IMR-90 (cell line): ENCODE measurements around the gene LRRC31. TPM values are rescaled to one million over a fixed set of nuclear protein-coding genes. Genes with fewer than 3 reads are reported as not detected.

Experiments
- ATAC-seq: fragments of 200-7000 bp; cut with Tn5 transposase; 2 replicates; pipeline ENCODE4 v1.9.1; 2020; ENCODE audit warnings: low read depth, mild to moderate bottlenecking, moderate library complexity
- BruUV-seq: library from RNA; stranded (reverse); fragments of 400-500 nt; replicated peaks from 2 replicates; lab custom pipeline; 2021; lab: Mats Ljungman, UMichigan
- CTCF ChIA-PET: fragments of 300-600 bp; formaldehyde crosslinking; extraction: SDS; loops from one replicate; lab custom pipeline; 2021; ENCODE audit warnings: antibody characterized with exemption; lab: Yijun Ruan, JAX
- POLR2A ChIA-PET: fragments of 300-600 bp; sonication (Branson Sonifier 250); formaldehyde crosslinking; loops from one replicate; lab custom pipeline; 2022; ENCODE audit warnings: antibody characterized with exemption; ENCODE audit not compliant: unreplicated experiment; lab: Charles Lee
- DNase-seq: peaks from one replicate; pipeline ENCODE4 v3.0.0; 2013
- H2AFZ ChIP-seq: replicated peaks from 2 replicates; pipeline ENCODE3; 2013; ENCODE audit warnings: low read length, mild to moderate bottlenecking; ENCODE audit not compliant: poor library complexity
- H2AK5ac ChIP-seq: 2 replicates; pipeline ENCODE4 v1.6.1; 2013; ENCODE audit warnings: low read depth, low read length, inconsistent platforms
- H2AK9ac ChIP-seq: replicated peaks from 2 replicates; pipeline ENCODE3; 2013; ENCODE audit warnings: mild to moderate bottlenecking, low read depth, low read length, moderate library complexity; ENCODE audit not compliant: poor library complexity
- H2BK120ac ChIP-seq: 2 replicates; pipeline ENCODE4 v1.6.1; 2013; ENCODE audit warnings: low read depth, low read length, inconsistent platforms
- H2BK15ac ChIP-seq: 3 replicates; pipeline ENCODE4 v1.6.1; 2013; ENCODE audit warnings: low read depth, low read length, inconsistent platforms
- H2BK20ac ChIP-seq: 2 replicates; pipeline ENCODE4 v1.6.1; 2013; ENCODE audit warnings: low read depth, mild to moderate bottlenecking, inconsistent platforms, low read length, moderate library complexity
- H2BK5ac ChIP-seq: 2 replicates; pipeline ENCODE4 v1.6.1; 2013; ENCODE audit warnings: mild to moderate bottlenecking, low read depth, low read length, inconsistent platforms; ENCODE audit not compliant: poor library complexity, severe bottlenecking
- H3K14ac ChIP-seq: replicated peaks from 2 replicates; pipeline ENCODE4 v1.6.1; 2013; ENCODE audit warnings: low read depth, low read length, inconsistent platforms
- H3K18ac ChIP-seq: 2 replicates; pipeline ENCODE4 v1.6.1; 2013; ENCODE audit warnings: low read depth, low read length, control low read depth
- H3K23ac ChIP-seq: 2 replicates; pipeline ENCODE4 v1.6.1; 2013; ENCODE audit warnings: low read depth, low read length, inconsistent platforms
- H3K27ac ChIP-seq: 2 replicates; pipeline ENCODE4 v1.5.1; 2013; ENCODE audit warnings: mild to moderate bottlenecking, control low read depth, low read length; ENCODE audit not compliant: insufficient read depth
- H3K27me3 ChIP-seq: 2 replicates; pipeline ENCODE4 v1.6.1; 2013; ENCODE audit warnings: low read length; ENCODE audit not compliant: control insufficient read depth, insufficient read depth
- H3K36me3 ChIP-seq: 2 replicates; pipeline ENCODE4 v1.6.1; 2013; ENCODE audit warnings: low read length, mixed read lengths; ENCODE audit not compliant: control insufficient read depth, insufficient read depth
- H3K4ac ChIP-seq: 2 replicates; pipeline ENCODE4 v1.6.1; 2013; ENCODE audit warnings: low read depth, low read length, inconsistent platforms
- H3K4me1 ChIP-seq: 2 replicates; pipeline ENCODE4 v1.6.1; 2013; ENCODE audit warnings: low read length, mixed read lengths; ENCODE audit not compliant: control insufficient read depth, insufficient read depth
- H3K4me2 ChIP-seq: 2 replicates; pipeline ENCODE4 v1.6.1; 2013; ENCODE audit warnings: low read depth, mild to moderate bottlenecking, control low read depth, low read length, moderate library complexity
- H3K4me3 ChIP-seq: 2 replicates; pipeline ENCODE4 v1.5.1; 2013; ENCODE audit warnings: low read depth, mild to moderate bottlenecking, control low read depth, low read length, moderate library complexity; ENCODE audit not compliant: insufficient read depth
- H3K56ac ChIP-seq: 2 replicates; pipeline ENCODE4 v1.6.1; 2013; ENCODE audit warnings: low read length, inconsistent platforms; ENCODE audit not compliant: insufficient read depth; ENCODE audit errors: extremely low read depth
- H3K79me1 ChIP-seq, 2 experiments: 2 replicates each; pipeline ENCODE4 v1.6.1; 2013; ENCODE audit warnings: low read length in 2 of 2, inconsistent platforms in 1 of 2, low read depth in 1 of 2
- H3K9ac ChIP-seq: 2 replicates; pipeline ENCODE4 v1.6.1; 2013; ENCODE audit warnings: low read depth, low read length, control low read depth
- H3K9me1 ChIP-seq: 2 replicates; pipeline ENCODE4 v1.6.1; 2013; ENCODE audit warnings: low read length, inconsistent platforms; ENCODE audit not compliant: insufficient read depth
- H3K9me3 ChIP-seq: 2 replicates; pipeline ENCODE4 v1.6.1; 2013; ENCODE audit warnings: low read length; ENCODE audit not compliant: control insufficient read depth, insufficient read depth
- H4K20me1 ChIP-seq: 2 replicates; pipeline ENCODE4 v1.6.1; 2013; ENCODE audit warnings: low read length, inconsistent platforms; ENCODE audit not compliant: insufficient read depth
- H4K5ac ChIP-seq: 2 replicates; pipeline ENCODE4 v1.6.1; 2013; ENCODE audit warnings: mild to moderate bottlenecking, low read depth, low read length, control low read depth
- H4K8ac ChIP-seq, 2 experiments: 2 replicates each; pipeline ENCODE4 v1.6.1; 2013; ENCODE audit warnings: low read depth in 2 of 2, low read length in 2 of 2, control low read depth in 1 of 2, inconsistent platforms in 1 of 2
- H4K91ac ChIP-seq: 2 replicates; pipeline ENCODE4 v1.6.1; 2013; ENCODE audit warnings: low read depth, low read length, inconsistent platforms; ENCODE audit not compliant: insufficient read depth
- BHLHE40 ChIP-seq: fragments of 150-350 bp; IDR thresholded peaks from 2 replicates; pipeline ENCODE4 v1.6.1; 2016; ENCODE audit warnings: mild to moderate bottlenecking, low read depth, low read length
- POLR2A ChIP-seq: IDR thresholded peaks from 2 replicates; pipeline ENCODE4 v1.6.1; 2012; ENCODE audit warnings: mild to moderate bottlenecking, low read depth, low read length
- WGBS, 2 experiments: methylation state at CpG; one replicate each; pipeline versions ENCODE4 v1.1.5 to v1.1.7; 2013; ENCODE audit warnings: missing lambda C conversion rate in 2 of 2; ENCODE audit not compliant: insufficient read length in 1 of 2; ENCODE audit errors: extremely low coverage in 2 of 2; 5-methylcytosine and 5-hydroxymethylcytosine counted together
- dilution Hi-C: fragments of 300-500 bp; cut with HindIII; formaldehyde crosslinking; loops from one replicate; pipeline ENCODE4 v1.14.3; 2018; ENCODE audit warnings: low sequenced_read_pairs; ENCODE audit not compliant: unreplicated experiment
- in situ Hi-C: fragments of 300-500 bp; cut with MboI; formaldehyde crosslinking; loops from 3 replicates; pipeline ENCODE4 v1.14.3; 2019; ENCODE audit warnings: low sequenced_read_pairs, inconsistent platforms, mixed read lengths
- intact Hi-C: fragments of 100-400 bp; cut with micrococcal nuclease; formaldehyde crosslinking; loops from 2 replicates; pipeline ENCODE4 v1.10.0; 2022
- polyA plus RNA-seq, 3 experiments: library from polyadenylated mRNA; depleted of rRNA; stranded (reverse); fragments of >200 nt; gene quantifications; 2 replicates each; pipeline ENCODE4 v1.2.3, GENCODE V29; 2012; ENCODE audit warnings: low replicate concordance in 1 of 3
- total RNA-seq: library from RNA; depleted of rRNA; stranded (reverse); fragments of >200 nt; gene quantifications from 2 replicates; pipeline ENCODE4 v1.2.3, GENCODE V29; 2012

LRRC31 gene
- total and polyA plus RNA-seq, 2 of the 4 experiments (the other 2 are of a cell fraction), result not detected

DNA sequence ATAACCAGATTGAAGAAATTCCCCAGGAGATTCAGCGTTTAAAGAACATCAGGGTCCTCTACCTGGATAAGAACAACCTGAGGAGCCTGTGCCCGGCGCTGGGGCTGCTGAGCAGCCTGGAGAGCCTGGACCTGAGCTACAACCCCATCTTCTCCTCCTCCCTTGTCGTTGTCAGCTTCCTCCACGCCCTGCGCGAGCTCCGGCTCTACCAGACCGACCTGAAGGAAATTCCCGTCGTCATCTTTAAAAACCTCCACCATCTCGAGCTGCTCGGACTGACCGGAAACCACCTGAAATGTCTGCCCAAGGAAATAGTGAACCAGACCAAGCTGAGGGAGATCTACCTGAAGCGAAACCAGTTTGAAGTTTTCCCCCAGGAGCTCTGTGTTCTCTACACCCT lies 47.6 kb downstream of the LRRC31 start:
- Histone ChIP-seq H3K56ac (no peak overlapping the region), H3K36me3 (no peaks in the 10 kb centered on the region), H2AK5ac (no peak overlapping the region), H4K5ac (no peak overlapping the region), H3K9me3 (no peaks in the 10 kb centered on the region), H3K9me1 (no peaks in the 10 kb centered on the region), H4K20me1 (no peaks in the 10 kb centered on the region), H2BK5ac (no peak overlapping the region), H3K4me2 (no peak overlapping the region), H3K4me1 (peaks cover 3% of the 10 kb centered on the region), H3K79me1 (no peaks in the 10 kb centered on the region), H2BK15ac (no peak overlapping the region), H3K14ac (no peak overlapping the region), H2AK9ac (no peak overlapping the region), H3K18ac (no peak overlapping the region), H2BK20ac (no peak overlapping the region), H3K27me3 (no peaks in the 10 kb centered on the region), H3K4me3 (no peak overlapping the region), H3K4ac (no peak overlapping the region), H2AFZ (no peak overlapping the region), H2BK120ac (no peak overlapping the region), H3K27ac (no peak overlapping the region), H3K23ac (no peak overlapping the region), H3K9ac (no peak overlapping the region), H4K91ac (no peak overlapping the region), H4K8ac (no peak overlapping the region)
- ATAC-seq (no peak), DNase-seq (no peak)
- in situ Hi-C loops, result no loop called here
- intact Hi-C loops, result no loop called here
- dilution Hi-C loops, result no loop called here
- POLR2A ChIA-PET, result no interaction called here
- TF ChIP-seq BHLHE40, result no peak
- no peak for TF ChIP-seq POLR2A
- WGBS, 2 experiments, result 94% methylated on average over 12 of the region's 15 CpGs; no CpG with 5 or more reads in 1 of the 2 experiments
- BruUV-seq, result no TSS peak
- CTCF ChIA-PET, result interaction anchor here (0.7 kb wide), 1 partner anchor 65 kb away, joined by 3 read pairs; no protein-coding TSS in a partner anchor
